ENCODE results near the gene OCA2.

The OCA2 gene

GRCh38 chr15:27743638-27744037 lies 355.5 kb downstream of the OCA2 start:
- TF ChIP-seq, protein P1, sequence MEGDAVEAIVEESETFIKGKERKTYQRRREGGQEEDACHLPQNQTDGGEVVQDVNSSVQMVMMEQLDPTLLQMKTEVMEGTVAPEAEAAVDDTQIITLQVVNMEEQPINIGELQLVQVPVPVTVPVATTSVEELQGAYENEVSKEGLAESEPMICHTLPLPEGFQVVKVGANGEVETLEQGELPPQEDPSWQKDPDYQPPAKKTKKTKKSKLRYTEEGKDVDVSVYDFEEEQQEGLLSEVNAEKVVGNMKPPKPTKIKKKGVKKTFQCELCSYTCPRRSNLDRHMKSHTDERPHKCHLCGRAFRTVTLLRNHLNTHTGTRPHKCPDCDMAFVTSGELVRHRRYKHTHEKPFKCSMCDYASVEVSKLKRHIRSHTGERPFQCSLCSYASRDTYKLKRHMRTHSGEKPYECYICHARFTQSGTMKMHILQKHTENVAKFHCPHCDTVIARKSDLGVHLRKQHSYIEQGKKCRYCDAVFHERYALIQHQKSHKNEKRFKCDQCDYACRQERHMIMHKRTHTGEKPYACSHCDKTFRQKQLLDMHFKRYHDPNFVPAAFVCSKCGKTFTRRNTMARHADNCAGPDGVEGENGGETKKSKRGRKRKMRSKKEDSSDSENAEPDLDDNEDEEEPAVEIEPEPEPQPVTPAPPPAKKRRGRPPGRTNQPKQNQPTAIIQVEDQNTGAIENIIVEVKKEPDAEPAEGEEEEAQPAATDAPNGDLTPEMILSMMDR (IDR thresholded peaks at IDR 0.05; ENCODE audit: low read depth, low read length) = no peak
- no peak for TF ChIP-seq EZH2phosphoT487 (IDR thresholded peaks at IDR 0.05; ENCODE audit: low read depth)
- no peak overlapping the region for H3K27ac ChIP-seq (ENCODE audit: low read length)
- no peak overlapping the region for H2AFZ ChIP-seq (ENCODE audit: low read depth, low read length)

DNA sequence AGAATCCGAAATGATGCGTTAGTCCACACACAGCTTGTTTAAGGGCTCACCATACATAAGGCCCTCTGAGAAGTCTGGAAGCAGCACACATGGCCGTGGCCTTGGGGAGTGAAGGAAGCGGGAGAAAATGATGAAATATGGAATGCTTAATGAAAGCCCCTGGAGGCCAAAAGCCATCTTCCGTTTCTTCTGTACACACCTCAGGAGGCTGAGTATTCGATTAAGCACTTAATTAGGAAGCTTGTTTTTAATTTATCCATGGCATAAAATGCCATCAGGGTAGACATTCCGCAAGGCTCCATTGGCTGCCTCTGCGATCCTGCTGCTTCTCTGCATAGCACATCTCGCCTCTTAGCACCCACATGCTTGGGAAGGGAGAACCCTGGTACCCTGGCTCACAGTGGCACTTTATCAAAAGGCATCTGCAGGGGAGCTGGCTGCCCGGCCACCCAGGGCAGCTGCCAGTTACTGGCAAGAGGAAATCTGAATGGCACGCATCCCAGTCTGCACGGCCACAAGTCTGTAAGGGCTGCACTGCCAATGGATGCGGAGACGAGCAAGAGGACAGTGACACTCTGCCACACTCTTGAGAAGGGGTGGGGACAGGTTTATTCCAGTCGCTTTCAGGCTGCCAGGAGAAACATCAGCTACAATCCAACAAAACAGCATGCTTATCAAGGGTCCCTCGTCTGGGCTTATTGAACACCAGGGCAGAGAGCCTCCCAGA lies 356.2 kb downstream of the OCA2 start:
- TF ChIP-seq EZH2phosphoT487 (IDR thresholded peaks at IDR 0.05; ENCODE audit: low read depth) = no peak
- TF ChIP-seq, protein P1 (IDR thresholded peaks at IDR 0.05; ENCODE audit: low read depth, low read length) = no peak

More at GRCh38 chr15:27743638-27744037, 355.5 kb downstream of the OCA2 start:
- no peaks in the 10 kb centered on the region for H4K20me1 ChIP-seq (ENCODE audit: insufficient read depth, low read length)
- H3K27me3 ChIP-seq (ENCODE audit: low read depth, low read length) = no peaks in the 10 kb centered on the region
- H3K9ac ChIP-seq (ENCODE audit: low read length) = no peak overlapping the region
- H3K9me3 ChIP-seq (ENCODE audit: insufficient read depth, low read length) = no peaks in the 10 kb centered on the region
- H3K4me2 ChIP-seq (ENCODE audit: low read length) = no peak overlapping the region
- H3K79me2 ChIP-seq (ENCODE audit: low read length) = no peaks in the 10 kb centered on the region
- H3K4me3 ChIP-seq (ENCODE audit: low read length) = no peak overlapping the region
- no peaks in the 10 kb centered on the region for H3K36me3 ChIP-seq (replicated peaks; ENCODE audit: low read depth, low read length)
- H3K4me1 ChIP-seq (ENCODE audit: low read length) = no peaks in the 10 kb centered on the region

DNA sequence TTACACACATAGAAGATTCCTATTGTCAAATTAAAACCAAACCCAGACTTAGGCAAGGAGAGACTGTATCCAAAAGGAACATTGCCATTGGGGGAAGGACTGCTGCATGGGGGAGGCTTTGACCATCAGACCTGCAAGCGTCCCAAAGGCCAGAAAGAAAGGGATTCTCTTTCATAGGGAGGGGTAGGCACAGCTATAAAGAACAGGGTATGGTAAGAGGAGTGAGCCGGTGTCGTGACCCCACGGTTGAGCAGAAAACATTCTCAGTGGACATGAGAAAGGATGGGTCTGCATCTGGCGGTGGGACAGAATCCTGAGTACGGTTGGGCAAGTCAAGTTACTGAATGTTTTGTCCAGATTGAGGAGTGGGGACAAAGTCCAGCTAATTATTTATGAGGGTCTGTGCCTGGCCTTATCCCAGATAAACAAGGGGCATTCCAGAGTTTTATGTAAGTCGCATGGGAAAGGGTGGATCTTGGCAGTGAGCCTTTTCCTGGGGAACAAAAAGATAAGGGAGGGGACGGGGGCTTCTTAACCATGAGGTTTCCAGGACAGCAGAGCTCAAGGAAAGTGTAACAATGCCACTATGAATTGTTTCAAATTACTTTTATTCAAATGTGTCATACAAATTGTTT lies 357.8 kb downstream of the OCA2 start:
- no peaks in the 10 kb centered on the region for H3K9me3 ChIP-seq (ENCODE audit: insufficient read depth, low read length)
- no peak overlapping the region for H3K9ac ChIP-seq (ENCODE audit: low read length)
- no peaks in the 10 kb centered on the region for H4K20me1 ChIP-seq (ENCODE audit: insufficient read depth, low read length)
- no peak overlapping the region for H3K27ac ChIP-seq (ENCODE audit: low read length)
- no peak overlapping the region for H2AFZ ChIP-seq (ENCODE audit: low read depth, low read length)
- H3K36me3 ChIP-seq (replicated peaks; ENCODE audit: low read depth, low read length) = no peaks in the 10 kb centered on the region
- H3K79me2 ChIP-seq (ENCODE audit: low read length) = no peaks in the 10 kb centered on the region
- TF ChIP-seq EZH2phosphoT487 (IDR thresholded peaks at IDR 0.05; ENCODE audit: low read depth) = no peak
- TF ChIP-seq, protein P1 (IDR thresholded peaks at IDR 0.05; ENCODE audit: low read depth, low read length) = no peak
- no peak overlapping the region for H3K4me2 ChIP-seq (ENCODE audit: low read length)
- H3K27me3 ChIP-seq (ENCODE audit: low read depth, low read length) = no peaks in the 10 kb centered on the region
- no peak overlapping the region for H3K4me3 ChIP-seq (ENCODE audit: low read length)
- H3K4me1 ChIP-seq (ENCODE audit: low read length) = no peaks in the 10 kb centered on the region

More for the DNA sequence above, 356.2 kb downstream of the OCA2 start:
- Histone ChIP-seq H3K36me3 (replicated peaks; ENCODE audit: low read depth, low read length) (no peaks in the 10 kb centered on the region), H2AFZ (ENCODE audit: low read depth, low read length) (no peak overlapping the region), H4K20me1 (ENCODE audit: insufficient read depth, low read length) (no peaks in the 10 kb centered on the region), H3K4me1 (ENCODE audit: low read length) (no peaks in the 10 kb centered on the region), H3K27me3 (ENCODE audit: low read depth, low read length) (no peaks in the 10 kb centered on the region), H3K9ac (ENCODE audit: low read length) (no peak overlapping the region), H3K9me3 (ENCODE audit: insufficient read depth, low read length) (no peaks in the 10 kb centered on the region), H3K4me3 (ENCODE audit: low read length) (no peak overlapping the region), H3K27ac (ENCODE audit: low read length) (no peak overlapping the region), H3K4me2 (ENCODE audit: low read length) (no peak overlapping the region), H3K79me2 (ENCODE audit: low read length) (no peaks in the 10 kb centered on the region)

DNA sequence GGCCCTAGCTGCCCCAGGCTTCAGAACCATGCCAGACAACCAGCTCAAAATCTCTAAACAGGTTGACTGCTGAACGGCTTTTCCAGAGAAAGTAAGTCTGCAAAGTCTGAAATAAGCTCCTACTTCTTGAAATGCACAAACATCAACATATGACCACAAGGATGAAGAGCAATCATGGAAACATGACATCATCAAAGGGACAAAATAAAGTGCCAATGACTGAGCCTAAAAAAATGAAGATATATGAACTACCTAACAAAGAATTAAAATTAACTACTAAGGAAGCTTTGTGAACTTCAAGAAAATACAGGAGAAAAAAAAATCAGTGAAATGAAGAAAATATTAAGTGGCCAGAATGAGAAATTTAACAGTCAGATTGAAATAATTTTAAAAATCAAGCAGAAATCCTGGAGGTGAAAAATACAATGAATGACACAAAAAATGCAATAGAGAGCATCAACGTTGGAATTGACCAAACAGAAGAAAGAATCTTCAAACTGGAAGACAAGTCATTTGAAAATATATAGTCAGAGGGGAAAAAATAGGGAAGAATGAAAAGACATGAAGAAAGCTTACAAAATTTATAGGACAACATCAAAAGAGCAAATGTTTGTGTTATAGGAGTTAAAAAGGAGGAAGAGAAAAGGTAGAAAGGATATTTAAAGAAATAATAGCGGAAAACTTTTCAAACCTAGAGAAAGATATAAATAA lies 364.2 kb downstream of the OCA2 start:
- TF ChIP-seq, protein P1 (IDR thresholded peaks at IDR 0.05; ENCODE audit: low read depth, low read length) = no peak
- no peak for TF ChIP-seq EZH2phosphoT487 (IDR thresholded peaks at IDR 0.05; ENCODE audit: low read depth)
- H3K9ac ChIP-seq (ENCODE audit: low read length) = no peak overlapping the region
- no peaks in the 10 kb centered on the region for H3K4me1 ChIP-seq (ENCODE audit: low read length)
- no peak overlapping the region for H2AFZ ChIP-seq (ENCODE audit: low read depth, low read length)
- H3K79me2 ChIP-seq (ENCODE audit: low read length) = no peaks in the 10 kb centered on the region
- H3K27me3 ChIP-seq (ENCODE audit: low read depth, low read length) = no peaks in the 10 kb centered on the region
- no peak overlapping the region for H3K4me2 ChIP-seq (ENCODE audit: low read length)
- H3K9me3 ChIP-seq (ENCODE audit: insufficient read depth, low read length) = peaks cover 10% of the 10 kb centered on the region; the same call in 1 of the 2 replicates
- H3K4me3 ChIP-seq (ENCODE audit: low read length) = no peak overlapping the region
- no peak overlapping the region for H3K27ac ChIP-seq (ENCODE audit: low read length)
- no peaks in the 10 kb centered on the region for H4K20me1 ChIP-seq (ENCODE audit: insufficient read depth, low read length)
- no peaks in the 10 kb centered on the region for H3K36me3 ChIP-seq (replicated peaks; ENCODE audit: low read depth, low read length)
